NCI-H146 treated with DMSO at 0.1 percent for 48 hours (cell line): ENCODE results near the gene SMAD7.

Experiments used
- DNase-seq: peaks from one replicate; lab custom pipeline; 2025; ENCODE audit not compliant: unreplicated experiment; lab: John Stamatoyannopoulos, UW

The SMAD7 gene

GRCh38 chr18:48950536-48951447 lies at the start of gene SMAD7:
SMAD7 (minus strand) TSS chr18:48950965; CDS start chr18:48950424, 541 bp downstream.
- DNase-seq: peak; percentile 58

GRCh38 chr18:48999569-48999968 lies 48.8 kb upstream of the SMAD7 start:
- DNase-seq: no peak

- DNase-seq: no peak
Measured at GRCh38 chr18:48997985-48998831, 47.4 kb upstream of the SMAD7 start.

- no peak for DNase-seq
Measured at GRCh38 chr18:48997681-48997984, 46.9 kb upstream of the SMAD7 start.

GRCh38 chr18:48996901-48997463 lies 46.2 kb upstream of the SMAD7 start:
- DNase-seq: no peak

GRCh38 chr18:48996041-48996440 lies 45.3 kb upstream of the SMAD7 start:
- DNase-seq: no peak

- DNase-seq: no peak
Measured at GRCh38 chr18:48994926-48995835, 44.4 kb upstream of the SMAD7 start.

- peak; percentile 63 for DNase-seq
Measured at GRCh38 chr18:48994044-48994651, 43.4 kb upstream of the SMAD7 start.

GRCh38 chr18:48993586-48993985 lies 42.8 kb upstream of the SMAD7 start:
- no peak for DNase-seq

- DNase-seq: no peak
Measured at GRCh38 chr18:48992791-48993555, 42.2 kb upstream of the SMAD7 start.

GRCh38 chr18:48992133-48992532 lies 41.4 kb upstream of the SMAD7 start:
- DNase-seq: no peak

- peak; percentile 45 for DNase-seq
Measured at GRCh38 chr18:48991676-48992075, 40.9 kb upstream of the SMAD7 start.

- no peak for DNase-seq
Measured at GRCh38 chr18:48991319-48991660, 40.5 kb upstream of the SMAD7 start.

GRCh38 chr18:48990481-48991318 lies 39.9 kb upstream of the SMAD7 start:
- DNase-seq: no peak

GRCh38 chr18:48989304-48990303 lies 38.8 kb upstream of the SMAD7 start:
- no peak for DNase-seq

- DNase-seq: no peak
Measured at GRCh38 chr18:48988508-48989303, 37.9 kb upstream of the SMAD7 start.

- DNase-seq: no peak
Measured at GRCh38 chr18:48987821-48988220, 37.1 kb upstream of the SMAD7 start.
